Coronary artery (tissue), 2 donors: ENCODE results near the gene NUP37.

Experiments used
- DNase-seq: peaks from one replicate; pipeline ENCODE4 v3.0.0-alpha.2; 2017; ENCODE audit warnings: low spot score
- H3K27ac ChIP-seq, 2 donors: fragments of 200-600 bp; sonication (generic); one replicate each; pipeline ENCODE4 v1.5.1; 2016 to 2019
- H3K4me3 ChIP-seq: fragments of 200-600 bp; sonication (generic); 2 replicates; pipeline ENCODE4 v1.5.1; 2016; ENCODE audit warnings: mild to moderate bottlenecking, moderate library complexity
- TF ChIP-seq, protein P1 (sequence below): fragments of 200-600 bp; sonication (generic); IDR thresholded peaks from one replicate; pipeline ENCODE4 v1.5.1; 2019; ENCODE audit warnings: antibody characterized with exemption

Gene NUP37

GRCh38 chr12:102059343-102059742 is 60.6 kb downstream of the NUP37 start:
- Histone ChIP-seq H3K27ac (no peak overlapping the region), H3K4me3 (no peak overlapping the region)
- DNase-seq: no peak
- TF ChIP-seq, protein P1, sequence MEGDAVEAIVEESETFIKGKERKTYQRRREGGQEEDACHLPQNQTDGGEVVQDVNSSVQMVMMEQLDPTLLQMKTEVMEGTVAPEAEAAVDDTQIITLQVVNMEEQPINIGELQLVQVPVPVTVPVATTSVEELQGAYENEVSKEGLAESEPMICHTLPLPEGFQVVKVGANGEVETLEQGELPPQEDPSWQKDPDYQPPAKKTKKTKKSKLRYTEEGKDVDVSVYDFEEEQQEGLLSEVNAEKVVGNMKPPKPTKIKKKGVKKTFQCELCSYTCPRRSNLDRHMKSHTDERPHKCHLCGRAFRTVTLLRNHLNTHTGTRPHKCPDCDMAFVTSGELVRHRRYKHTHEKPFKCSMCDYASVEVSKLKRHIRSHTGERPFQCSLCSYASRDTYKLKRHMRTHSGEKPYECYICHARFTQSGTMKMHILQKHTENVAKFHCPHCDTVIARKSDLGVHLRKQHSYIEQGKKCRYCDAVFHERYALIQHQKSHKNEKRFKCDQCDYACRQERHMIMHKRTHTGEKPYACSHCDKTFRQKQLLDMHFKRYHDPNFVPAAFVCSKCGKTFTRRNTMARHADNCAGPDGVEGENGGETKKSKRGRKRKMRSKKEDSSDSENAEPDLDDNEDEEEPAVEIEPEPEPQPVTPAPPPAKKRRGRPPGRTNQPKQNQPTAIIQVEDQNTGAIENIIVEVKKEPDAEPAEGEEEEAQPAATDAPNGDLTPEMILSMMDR: no peak

GRCh38 chr12:102054345-102054744 is 65.6 kb downstream of the NUP37 start:
- Histone ChIP-seq H3K4me3 (no peak overlapping the region), H3K27ac (no peak overlapping the region)
- no peak for DNase-seq
- TF ChIP-seq, protein P1: no peak

DNA sequence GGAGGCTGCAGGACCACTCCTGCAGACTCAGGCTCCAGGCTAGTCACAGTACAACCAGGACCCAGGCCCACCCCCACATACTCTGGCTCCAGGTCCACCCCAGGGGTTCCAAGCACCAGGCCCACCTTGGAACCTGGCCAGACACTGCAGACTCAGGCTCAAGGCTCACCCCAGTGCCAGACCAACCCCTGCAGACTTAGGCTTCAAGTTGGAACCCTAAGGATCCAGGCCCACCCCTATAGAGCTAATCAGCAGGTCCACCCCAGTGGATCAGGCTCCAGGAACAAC is 66.9 kb downstream of the NUP37 start:
- no peak overlapping the region for H3K27ac ChIP-seq
- no peak overlapping the region for H3K4me3 ChIP-seq
- no peak for DNase-seq
- TF ChIP-seq, protein P1: no peak

GRCh38 chr12:102052192-102053061 is 67.5 kb downstream of the NUP37 start:
- Histone ChIP-seq H3K4me3 (no peak overlapping the region), H3K27ac (no peak overlapping the region)
- no peak for DNase-seq
- TF ChIP-seq, protein P1: no peak

GRCh38 chr12:102051431-102051965 is 68.4 kb downstream of the NUP37 start:
- TF ChIP-seq, protein P1: no peak

DNA sequence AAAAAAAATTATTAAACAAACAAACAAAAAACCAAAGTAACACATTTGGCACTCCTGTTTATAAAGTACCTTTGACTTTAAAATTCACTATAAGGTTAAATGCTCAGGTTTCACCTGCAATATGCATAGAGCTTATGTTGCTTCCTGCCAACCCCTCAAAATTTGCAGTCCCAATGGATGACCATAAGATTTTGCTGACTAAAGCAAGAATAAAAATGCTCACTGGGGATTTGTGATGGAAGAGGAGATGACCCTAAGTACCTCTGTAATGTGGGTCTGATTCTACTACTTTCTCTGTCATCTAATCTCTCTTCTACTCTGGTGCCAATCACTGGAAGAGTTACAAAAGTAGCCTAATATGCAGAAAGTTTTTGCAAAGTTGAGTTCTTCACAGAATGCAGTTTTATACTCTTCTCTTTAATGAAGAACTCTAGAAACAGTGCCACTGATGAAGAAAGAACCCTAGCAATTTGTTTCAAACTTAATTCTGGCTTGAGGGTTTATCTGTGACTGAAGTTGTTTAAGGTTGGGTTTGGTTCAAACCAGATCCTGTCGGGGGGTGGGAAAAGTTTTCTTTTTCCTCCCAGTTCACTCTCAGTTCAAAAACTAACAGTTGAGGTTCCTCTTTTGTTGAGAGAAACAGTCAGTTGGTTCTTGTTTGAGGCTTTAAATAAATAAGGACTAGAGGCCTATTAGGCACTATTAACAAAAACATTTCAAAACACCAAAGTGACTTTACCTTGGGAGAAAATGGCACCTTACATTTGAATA is 69.1 kb downstream of the NUP37 start:
- DNase-seq: no peak
- TF ChIP-seq, protein P1: no peak
- no peak overlapping the region for H3K4me3 ChIP-seq
- H3K27ac ChIP-seq: no peak overlapping the region

More at GRCh38 chr12:102051431-102051965, 68.4 kb downstream of the NUP37 start:
- Histone ChIP-seq H3K27ac (no peak overlapping the region), H3K4me3 (no peak overlapping the region)
- no peak for DNase-seq
